ENCODE data around the gene MTFR1L.

The MTFR1L gene

DNA sequence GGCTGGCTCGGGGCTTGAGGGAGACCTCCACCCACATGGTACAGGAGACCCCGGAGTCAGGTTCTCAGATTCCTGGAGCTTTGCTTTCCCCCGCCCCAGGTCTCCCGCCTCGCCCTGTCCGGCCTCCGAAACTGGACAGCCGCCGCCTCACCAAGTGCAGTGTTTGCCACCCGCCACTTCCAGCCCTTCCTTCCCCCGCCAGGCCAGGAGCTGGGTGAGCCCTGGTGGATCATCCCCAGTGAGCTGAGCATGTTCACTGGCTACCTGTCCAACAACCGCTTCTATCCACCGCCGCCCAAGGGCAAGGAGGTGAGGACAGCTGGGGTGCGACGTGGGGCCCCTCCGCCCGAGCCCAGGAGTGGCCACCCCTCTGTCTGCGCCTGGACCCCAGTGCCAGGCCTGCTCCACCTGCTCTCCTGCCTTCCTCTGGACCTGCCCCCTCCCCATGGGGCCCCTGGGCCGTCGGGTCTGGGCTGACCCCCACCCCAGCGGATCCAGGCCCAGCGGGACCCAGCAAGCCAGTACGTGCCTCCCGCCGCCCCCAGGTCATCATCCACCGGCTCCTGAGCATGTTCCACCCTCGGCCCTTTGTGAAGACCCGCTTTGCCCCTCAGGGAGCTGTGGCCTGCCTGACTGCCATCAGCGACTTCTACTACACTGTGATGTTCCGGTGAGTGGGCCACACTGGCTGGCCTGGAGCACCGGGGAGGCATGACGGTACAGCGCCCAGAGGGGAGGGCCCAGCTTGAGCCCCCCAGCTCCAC, 11.1 kb upstream of the MTFR1L start:
- no peak for DNase-seq

DNA sequence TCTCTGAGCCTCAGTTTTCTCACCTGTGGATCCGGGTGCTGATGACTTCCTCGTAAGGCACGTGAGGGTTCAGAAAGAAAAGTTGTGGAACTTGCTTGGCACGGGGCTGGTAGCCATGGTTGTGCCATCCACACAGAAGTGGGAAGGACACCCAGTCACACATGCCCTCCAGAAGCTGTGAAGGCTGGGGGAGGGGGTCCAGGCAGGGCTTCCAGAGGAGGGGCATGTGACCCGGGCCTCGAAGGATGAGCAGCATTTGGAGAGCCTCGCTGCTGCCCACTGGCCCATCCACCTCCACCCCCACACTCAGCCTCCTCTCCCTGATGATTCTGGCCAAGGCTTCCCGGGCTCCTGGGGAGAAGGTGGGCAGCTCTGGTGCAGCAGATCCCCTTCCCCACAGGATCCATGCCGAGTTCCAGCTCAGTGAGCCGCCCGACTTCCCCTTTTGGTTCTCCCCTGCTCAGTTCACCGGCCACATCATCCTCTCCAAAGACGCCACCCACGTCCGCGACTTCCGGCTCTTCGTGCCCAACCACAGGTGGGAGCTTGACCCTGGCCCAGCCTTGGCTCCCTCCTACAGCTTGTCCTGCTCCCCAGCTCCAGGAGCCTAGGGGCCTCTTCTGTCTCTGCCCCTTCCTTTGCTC, 10.3 kb upstream of the MTFR1L start:
- no peak for DNase-seq

DNA sequence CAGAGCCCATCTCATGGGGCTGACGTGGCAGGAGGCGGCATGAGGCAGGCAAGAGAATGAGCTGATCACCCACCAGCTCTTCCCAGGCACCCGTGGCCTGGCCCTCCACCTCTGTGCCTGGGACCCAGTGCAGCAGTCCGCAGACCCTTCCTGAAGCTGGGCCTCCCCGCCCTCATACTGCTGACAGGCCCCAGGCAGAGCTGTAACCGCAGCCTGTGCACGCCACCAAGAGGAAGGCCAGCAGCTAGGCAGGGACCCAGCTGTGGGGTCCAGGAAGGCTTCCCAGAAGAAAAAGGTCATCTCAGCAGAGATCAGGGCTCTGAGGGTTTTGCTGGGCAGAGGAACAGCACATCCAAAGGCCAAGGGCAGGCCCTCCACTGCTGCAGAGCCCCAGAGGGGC, 9.8 kb upstream of the MTFR1L start:
- DNase-seq = no peak

- DNase-seq = no peak
These were observed 9.1 kb upstream of the MTFR1L start for GRCh38 chr1:25810341-25811299.

GRCh38 chr1:25811384-25812082, 8.2 kb upstream of the MTFR1L start:
- DNase-seq = no peak

DNA sequence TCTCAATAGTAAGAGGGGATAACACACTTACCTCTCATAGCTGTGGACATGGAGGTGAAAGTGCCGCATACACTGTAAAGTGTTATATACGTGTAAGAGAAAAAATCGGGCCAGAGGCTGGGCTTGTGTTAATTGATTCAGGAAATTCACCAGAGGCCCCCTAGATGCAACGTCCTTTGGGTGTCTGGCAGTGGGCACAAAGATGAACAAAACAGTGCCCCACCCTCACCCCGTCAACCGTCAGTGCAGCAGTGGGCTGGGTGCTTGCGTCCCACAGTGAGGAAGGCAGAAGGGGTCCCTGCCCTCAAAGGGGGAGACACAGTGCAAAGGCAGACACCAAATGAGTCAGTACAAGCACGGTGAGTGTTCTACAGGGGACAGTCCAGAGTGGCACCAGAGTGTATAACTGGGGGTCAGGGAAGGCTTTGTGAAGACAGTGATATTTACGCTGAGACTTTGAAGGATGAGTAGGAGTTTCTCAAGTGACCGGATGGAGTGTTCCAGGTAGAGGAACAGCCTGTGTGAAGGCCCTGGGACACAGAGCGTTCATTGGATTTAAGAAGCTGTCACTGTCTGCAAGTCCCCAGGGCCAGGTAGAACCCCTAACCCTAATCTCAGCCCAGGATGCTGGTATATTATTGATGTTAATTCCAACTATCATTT, 6.6 kb upstream of the MTFR1L start:
- DNase-seq = no peak

- DNase-seq = no peak
These were observed 5.9 kb upstream of the MTFR1L start for GRCh38 chr1:25813734-25814471.

- no peak for DNase-seq
These were observed 5.1 kb upstream of the MTFR1L start for GRCh38 chr1:25814549-25815087.

DNA sequence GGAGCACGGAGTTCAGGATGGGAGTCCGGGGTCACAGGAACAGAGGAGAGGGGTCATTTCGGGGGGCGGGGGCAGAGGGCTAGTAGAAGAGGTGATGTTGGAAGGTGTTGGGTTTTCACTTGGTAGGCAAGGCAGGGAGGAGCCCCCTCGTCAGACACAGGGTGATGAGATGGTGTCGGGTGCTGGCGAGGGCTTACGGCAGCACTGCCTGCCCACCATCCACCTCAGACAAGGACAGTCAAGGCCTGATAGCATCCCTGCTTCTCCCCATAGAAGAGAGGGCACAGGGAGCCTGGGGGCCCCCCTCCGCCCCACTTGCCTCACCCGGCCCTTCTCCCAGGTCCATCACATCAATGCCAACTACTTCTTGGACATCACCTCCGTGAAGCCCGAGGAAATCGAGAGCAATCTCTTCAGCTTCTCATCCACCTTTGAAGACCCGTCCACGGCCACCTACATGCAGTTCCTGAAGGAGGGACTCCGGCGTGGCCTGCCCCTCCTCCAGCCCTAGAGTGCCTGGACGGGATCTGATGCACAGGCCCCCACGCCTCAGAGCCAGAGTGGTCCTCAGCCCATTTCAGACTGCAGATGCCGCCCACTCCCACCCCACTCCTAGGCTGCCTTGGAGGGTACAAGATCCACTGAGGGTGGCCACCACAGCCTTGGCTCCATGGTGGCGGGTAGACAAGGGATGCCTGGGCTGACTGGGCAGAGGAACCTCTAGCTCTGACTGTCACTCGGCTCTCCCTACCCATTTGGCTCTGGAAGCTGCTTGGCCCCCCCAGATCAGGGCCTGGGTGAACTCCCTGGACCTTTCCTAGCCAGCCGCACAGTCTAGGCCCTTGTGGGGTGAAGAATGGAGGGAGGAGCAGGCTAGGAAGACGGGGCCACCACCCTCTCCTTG, 4.3 kb upstream of the MTFR1L start:
- no peak for DNase-seq

- no peak for DNase-seq
These were observed 3.5 kb upstream of the MTFR1L start for GRCh38 chr1:25816112-25816718.

DNA sequence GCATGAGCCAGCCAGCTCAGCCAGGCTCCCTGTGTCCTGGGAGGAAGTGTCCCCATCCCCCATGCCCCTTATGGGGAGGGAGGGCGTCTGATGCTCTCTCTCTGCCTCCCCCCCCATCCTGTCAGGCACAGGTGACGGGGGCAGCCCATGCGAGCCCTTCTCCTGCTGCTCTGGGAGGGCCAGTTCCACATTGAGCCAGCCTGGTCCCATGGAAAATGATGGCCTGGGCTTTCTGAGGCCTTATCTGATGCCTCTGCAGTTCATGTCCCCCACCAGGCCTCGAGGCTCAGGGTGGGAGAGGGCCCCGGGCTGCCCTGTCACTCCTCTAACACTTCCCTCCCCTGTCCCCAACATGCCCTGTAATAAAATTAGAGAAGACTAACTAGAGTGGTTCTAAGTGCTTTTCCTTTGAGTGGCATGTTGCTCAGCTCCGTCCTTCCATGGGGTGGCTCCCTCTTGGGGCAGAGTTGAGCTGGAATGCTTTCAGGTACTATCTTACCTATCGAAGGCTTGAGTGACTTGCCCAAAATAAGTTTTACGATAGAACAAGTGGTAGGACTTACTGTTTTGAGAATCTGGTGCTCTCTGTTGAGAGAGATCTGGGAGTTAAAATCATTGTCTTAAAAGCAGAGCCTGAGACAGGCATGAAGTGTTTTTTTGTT, 1.8 kb upstream of the MTFR1L start:
- DNase-seq = no peak

DNA sequence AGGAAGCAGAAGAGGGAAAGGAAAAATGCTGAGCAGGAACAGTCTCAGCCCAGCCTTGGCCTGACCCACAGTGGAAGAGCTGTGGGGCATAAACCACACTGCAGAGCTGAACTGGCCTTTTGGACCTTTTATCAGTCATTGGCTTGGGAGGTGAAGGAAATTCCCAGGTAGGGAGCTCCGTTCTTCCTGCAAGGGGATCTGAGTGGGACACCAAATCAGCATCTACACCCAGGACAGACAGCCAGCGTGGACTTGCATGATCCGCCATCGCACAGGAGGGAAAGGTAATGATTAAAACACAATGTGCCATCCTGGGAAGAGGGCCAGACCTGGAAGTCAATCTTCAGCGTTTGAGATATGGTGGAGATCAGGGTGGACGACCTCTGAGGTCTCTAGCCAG, 1.2 kb upstream of the MTFR1L start:
- no peak for DNase-seq

DNA sequence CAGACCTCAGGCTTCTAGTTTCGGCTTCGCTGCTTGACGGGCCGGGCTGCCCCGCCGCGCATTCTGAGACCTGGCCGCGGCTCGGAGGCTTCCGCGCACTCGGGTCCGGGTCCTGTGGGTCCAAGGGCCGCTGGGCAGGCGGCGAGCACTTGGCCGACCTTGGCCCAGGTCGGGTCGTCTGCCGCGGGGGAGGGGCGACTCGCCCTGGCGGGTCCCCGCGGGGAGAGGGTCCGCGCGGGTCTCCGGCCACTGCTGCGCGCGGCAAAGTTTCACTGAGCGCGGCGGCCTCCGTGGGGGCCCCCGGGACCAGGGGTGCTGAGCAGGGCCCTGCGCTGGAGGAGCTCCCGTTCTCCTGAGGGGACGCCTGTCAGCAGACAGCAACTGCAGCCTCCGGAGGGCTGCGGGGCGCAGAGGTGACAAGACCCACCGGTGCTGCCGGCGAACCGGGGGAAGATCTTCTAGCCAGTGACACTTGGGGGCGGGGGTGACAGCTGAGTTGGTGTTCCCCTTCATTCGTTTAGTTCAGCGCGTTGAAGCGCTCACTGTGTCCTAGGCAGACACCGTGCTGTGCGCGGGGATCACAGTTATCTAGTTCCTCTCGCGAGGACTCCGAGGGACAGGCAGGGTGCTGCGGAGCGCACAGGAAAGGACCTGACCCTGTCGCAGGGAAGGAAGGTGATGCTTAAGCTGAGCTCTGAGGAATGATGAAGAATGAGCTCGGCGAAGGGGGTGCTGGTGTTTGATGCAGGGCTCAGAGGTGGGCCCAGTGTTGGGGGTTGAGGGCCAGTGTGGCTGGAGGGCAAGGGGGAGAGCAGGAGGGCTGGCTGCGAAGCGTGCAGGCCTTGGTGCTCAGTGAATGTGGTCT, 725 bp downstream of the MTFR1L start:
- DNase-seq = no peak

DNA sequence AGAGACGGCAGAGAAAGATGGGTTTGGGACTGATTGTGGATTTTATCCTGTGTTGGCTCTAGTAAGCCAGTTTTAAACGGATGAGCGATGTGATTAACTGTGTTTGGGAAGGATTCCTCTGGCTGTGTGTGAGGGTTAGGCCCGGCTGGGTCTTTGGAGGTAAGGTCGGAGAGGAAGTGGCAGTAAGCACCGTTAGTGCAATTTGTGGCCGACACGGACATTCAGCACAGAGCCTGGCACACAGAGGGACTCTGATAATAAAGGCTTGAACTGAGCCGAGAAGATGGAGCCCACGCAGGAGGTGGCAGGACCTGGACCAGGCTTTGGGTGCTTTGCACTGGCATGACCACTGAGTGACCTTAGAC, 1.3 kb downstream of the MTFR1L start:
- no peak for DNase-seq

DNA sequence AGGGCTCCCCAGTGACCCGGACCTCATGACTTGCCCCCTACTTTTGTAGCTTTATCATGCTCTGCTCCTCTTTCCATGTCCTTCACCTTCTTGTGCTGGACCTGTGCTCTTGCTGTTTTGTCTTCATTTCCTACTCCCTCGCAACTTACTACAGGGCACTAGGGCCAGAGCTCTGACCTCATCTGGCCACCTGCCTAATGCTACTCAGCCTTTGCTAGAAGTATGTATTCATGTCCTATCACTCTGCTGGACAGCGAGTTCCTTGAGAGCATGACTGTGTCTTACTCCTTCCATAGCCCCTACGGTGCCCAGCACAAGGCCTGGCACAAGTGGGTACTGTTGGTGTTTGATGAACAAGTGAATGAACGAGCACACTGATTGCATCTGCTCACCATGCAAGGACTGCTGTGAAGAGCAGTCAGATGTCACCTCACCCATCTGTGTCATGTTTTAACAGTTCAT, 1.9 kb downstream of the MTFR1L start:
- DNase-seq = no peak

DNA sequence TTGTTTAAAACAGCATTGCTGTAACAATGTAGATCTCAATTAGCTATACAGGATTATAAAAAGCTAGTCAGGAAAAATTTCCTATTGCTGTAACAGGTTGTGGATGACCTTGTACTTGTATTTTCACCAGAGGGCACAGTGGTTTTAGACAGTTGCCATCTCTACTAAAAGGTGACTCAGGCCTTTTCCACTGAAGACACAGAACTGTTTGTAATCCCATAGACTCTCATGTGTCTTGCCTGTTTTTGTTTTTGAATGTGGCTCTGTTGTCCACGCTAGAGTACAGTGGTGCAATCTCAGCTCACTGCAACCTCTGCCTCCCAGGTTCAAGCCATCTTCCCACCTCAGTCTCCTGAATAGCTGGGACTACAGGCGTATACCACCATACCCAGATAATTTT, 5.9 kb downstream of the MTFR1L start:
- no peak for DNase-seq

DNA sequence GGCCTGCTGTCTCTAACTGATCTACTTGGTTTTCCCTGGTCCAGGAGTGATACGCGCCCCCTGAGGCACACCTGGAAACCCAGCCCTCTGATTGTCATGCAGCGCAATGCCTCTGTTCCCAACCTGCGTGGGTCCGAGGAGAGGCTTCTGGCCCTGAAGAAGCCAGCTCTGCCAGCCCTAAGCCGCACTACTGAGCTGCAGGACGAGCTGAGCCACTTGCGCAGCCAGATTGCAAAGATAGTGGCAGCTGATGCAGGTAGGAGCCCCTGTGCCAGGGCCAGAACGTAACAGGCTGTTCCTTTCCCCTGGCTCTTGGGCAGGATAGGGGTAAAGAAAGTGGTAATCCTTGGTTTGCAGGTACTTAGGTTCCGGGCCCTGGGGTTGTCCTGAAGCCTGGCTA, 6.8 kb downstream of the MTFR1L start:
- DNase-seq = no peak

- DNase-seq = no peak
These were observed 8.7 kb downstream of the MTFR1L start for GRCh38 chr1:25828491-25828890.
